GM19043 (cell line): ENCODE results near the gene NKX6-2.

Experiments used
- ATAC-seq: cut with Tn5 transposase; IDR thresholded peaks from one replicate; pipeline ENCODE4 v1.9.1; 2021; ENCODE audit warnings: low read depth; ENCODE audit not compliant: unreplicated experiment

Gene NKX6-2

DNA sequence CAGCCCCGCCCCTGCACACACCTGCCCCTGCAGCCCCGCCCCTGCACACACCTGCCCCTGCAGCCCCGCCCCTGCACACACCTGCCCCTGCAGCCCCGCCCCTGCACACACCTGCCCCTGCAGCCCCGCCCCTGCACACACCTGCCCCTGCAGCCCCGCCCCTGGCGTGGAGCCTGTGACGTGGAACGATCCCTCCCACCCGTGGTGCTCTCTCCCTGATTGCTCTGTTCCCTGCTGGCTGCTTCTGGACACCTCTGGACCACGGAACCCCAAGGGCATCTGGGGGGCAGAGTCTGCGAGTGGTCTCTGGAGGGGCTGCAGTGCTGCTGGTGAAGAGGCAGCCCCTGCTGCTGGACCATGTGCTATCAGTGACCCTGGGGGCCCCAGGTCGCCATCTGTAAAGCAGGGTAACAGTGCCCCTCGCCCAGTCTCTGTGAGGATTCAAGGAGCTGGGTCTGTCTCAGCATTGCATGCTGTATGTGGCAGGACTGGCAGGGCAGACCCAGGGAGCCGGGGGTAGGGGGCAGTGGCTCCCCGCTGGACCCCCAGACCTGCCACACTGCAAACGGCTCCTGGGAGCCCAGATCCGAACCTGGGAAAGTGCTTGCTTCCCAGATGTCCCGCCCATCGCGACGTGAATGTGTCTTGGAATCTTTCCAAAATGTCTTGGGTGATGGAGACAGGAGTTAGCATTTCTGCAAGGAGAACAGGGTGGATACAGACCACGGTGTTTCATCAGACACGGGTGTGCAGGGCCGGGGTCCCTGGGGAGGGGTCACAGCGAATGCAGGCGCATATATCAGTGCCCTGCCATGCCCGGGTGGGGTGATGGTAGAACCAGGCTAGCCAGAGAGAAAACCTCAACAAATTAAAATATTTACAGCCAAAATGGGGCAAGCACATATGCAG, 27.9 kb upstream of the NKX6-2 start:
- ATAC-seq: no peak

DNA sequence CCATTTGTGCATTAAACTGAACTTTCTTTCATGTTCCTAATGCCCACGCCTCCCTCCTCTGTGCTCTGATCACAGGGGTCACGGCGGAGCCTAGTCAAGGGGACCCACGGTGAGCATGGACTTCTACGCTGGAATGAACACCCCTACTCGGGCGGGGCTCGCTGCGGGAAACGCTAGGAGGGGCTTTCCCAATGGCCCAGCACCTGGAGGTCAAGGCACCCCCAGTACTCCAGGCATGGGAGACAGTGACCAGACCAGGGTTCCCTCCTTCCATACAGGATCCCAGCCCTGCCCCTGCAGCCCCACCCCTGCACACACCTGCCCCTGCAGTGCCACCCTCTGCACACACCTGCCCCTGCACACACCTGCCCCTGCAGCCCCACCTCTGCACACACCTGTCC, 27.1 kb upstream of the NKX6-2 start:
- no peak for ATAC-seq

DNA sequence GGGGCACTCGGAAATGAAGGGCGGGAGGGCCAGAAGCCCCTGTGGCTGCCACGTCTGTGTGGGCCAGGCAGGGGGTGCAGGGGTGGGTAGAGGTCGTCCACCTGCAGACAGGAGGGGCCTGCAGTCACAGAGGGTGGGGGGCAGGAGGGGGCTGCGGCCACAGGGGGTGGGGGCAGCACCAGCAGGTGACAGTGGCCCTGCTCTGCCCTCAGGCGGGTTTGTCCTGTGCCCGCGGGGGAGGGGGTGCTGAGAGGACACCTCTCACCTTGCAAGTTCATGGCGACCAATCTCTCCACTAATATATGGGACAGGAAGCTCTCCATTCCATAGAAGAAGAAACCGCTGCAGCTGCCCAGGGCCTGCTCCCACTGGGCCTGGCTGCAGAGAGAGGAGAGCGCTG, 26.6 kb upstream of the NKX6-2 start:
- ATAC-seq: no peak

DNA sequence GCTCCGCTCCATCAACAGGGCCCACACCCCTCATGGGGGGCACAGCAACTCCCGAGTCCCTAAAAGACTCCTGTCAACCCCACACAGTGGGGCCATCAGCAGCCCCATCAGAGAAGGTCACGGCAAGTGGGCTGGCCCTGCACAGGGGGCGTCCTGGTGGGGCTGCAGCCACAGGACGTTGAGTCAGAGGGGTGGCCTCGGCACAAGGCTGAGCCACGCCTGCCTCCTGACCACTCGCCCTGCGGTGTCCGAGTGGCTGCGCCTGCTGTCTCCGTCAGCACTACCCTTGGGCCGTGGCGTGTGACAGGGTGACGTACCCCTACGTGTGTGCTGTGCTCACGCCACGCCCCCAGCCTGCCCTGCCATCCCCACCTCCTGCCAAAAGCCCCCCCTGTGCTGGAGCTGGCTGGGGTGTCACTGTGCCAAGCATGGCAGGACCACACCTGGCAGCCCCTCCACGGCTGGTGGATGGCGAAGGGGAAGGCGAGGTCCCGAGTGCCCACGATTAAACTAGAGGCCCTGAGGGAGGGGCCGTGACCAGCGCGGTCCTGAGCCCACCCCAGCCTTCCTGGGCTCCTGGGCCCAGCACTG, 26.0 kb upstream of the NKX6-2 start:
- no peak for ATAC-seq

DNA sequence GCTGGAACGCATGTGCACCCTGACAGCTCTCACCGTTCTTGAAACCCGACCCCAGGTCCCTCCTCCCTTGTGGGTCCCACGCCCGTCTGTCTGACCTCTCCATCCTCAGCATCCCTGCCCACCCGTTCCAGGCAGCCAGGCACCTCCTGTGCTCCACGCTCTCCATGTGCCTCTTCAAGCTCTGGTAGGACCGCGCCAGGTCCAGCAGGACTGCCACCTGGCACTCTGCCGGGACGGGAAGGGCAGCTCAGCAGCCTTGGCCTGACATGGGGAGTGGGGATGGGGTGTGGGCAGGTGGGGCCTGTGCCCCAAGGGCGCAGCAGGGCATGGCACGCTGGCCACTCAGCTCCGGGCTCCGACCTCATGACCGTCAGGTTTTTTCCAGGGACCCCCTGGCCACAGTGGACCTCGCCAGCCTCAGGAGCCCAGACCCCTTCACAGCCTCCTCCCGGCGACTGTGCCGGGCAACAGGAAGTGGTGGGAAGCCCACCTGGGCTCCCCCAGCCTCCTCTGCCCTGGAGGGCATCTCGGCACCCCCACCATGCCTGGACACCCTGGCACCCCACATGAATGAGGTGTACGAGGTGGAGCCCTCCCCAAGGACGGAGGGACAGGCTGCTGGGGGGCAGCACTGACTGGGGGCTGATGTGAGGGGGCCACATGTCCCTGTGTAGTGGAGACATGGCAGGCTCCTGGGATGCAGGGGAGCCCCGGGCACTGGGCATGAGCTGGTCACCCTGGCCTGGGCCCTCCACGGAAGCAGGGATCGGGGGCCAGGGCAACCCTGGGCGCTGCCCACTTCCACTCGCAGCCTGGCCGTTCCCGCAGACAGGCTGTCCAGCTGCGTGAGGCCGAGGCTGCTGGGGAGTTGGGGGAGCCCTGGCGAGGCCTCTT, 25.1 kb upstream of the NKX6-2 start:
- ATAC-seq: no peak

DNA sequence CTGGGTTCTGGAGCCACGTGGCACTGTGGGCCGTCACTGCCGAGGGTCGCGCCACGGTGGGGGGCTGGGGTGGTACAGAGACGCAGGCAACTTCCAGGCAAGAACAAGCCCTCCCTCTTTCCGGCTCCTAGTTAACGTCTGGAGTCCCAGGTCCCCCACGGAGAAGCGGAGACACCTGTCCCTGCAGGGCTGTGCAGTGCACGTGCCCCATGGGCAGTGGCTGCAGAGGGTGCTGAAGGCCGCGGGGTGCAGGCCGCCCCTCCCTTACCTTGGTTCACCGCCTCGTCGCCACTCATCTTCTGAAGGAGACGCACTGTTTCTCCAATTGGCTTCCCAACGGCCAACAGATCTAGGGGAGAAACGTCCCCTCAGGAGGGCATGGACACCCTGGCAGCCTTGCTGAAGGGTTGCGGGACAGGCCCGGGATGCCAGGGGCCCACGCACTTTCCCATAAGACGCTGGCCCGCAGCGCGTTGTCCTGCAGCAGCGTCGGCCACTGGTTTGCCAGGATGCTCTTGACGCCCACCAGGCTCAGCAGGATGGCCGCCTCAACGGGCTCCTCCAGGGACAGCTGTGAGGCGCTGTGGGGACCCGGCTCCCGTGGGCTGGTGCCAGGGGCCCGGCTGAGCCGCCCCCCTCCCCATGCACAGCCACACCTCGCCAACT, 24.3 kb upstream of the NKX6-2 start:
- no peak for ATAC-seq

DNA sequence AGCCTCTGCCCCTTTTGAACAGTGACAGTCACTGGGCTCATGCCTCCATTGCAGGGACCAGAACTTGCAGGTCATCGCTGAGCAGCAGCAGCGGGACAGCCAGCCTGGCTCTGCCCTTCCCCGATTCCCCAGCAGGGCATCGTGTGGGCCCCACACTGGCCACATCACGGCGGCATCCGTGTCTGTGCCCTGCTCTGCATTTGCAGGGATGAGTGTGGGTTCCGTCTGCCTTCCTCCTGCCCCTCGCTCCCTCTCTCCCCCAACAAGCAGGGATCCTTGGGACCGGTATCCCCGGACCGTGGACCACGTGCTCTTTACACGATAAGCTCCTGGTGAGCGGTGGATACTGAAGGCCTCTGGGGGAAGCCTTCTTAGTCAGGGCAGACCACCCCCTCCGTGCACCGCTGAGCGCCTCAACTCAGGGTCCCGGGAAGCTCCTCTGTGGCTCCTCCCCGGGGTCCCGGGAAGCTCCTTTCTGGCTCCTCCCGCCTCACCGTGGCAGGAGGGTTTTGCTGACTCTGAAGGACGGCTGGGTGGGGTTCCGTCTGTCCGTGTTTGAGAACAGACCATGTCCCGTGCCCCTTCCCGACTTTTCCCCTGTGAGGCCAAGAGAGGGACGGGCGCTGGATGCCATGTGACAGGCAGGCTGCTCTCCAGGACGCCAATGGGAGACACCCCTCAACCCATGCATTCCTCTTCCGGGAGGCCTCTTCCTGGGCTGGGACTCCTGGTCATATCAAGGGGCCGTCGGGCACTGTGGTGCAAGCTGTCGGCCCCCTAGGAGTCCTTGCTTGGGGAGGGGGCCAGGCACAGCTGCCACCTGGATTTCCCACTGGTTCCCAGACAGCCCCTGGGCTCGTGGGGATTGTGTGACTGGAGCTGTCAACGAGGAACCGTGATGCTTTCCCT, 23.5 kb upstream of the NKX6-2 start:
- no peak for ATAC-seq

DNA sequence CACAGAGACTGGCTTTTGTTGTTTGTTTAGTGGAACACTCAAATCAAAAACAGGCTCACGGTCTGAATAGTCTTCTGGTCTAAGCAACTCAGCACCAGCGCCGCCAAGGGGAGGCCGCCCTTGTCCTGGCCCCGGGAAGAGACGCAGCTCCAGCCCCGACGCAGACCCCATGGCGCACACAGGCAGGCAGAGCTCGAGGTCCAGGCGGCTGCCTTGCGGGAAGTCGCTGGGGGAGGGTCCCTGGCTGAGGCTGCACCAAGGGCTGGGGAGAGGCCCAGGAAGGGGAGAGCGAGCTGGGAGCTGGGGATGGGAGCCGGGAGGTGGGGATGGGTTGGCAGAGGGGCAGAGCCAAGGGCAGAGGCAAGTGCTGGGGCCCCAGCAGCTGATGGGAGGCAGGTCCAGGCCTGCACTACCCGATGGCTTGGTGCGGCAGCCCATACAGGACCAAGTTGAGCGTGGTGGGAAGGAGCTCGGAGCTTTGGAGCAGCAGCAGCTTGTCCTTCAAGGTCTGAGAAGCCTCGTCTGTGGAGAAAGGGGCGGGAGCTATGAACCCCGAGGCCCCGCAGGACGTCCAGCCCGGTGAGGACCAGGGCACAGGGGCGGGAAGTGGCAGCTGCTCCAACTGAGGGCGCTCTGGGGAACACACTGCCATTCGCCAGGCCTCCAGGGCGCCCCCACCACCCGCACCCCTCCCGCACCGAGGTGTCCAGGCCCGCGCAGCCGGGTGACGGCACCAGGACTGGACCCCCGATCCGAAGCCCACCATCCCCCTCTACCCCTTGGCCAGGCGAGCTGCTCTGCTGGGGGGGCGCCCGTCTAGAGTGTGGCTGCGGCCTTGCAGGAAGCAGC, 22.7 kb upstream of the NKX6-2 start:
- no peak for ATAC-seq

DNA sequence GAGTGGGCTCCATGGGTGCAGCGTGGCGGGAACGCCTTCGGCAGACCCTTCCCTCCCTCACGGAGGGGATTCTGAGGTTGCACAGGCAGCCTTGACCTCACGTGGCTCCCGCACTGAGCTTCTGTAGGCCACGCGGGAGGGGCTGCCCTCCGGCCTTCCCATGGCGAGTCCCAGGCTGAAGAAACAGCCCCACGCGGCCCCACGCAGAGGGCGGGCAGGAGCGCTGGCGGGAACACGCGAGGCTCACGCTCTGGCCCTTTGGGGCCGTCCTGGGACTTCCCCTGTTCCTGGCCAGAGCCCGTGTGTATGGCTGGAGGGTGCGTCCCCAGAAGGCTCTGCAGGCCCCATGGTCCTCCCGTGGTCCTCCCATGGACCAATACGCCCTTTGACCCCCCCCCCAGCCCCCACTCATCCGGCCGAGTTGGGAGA, 21.7 kb upstream of the NKX6-2 start:
- ATAC-seq: no peak

DNA sequence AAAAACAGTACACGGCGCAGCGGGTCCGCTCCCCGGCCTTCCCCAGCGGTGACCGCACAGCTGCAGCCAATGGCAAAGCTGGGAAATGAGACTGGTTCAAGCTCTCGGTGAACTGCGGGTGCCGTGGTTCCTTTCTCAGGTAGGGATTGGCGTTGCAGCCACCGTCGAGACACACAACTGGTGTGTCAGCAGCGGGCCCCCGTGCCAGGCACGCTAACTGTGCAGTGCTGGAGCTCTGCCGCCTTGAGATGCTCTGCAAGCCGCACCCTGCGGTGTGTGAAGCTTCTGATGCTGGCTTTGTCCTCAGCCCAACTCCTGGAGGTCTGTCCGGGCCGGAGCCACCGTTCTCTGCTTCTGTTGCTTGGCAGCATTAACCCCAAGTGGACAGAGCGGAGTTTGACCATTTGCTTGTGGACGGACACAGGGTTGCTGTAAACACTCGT, 20.6 kb upstream of the NKX6-2 start:
- no peak for ATAC-seq

DNA sequence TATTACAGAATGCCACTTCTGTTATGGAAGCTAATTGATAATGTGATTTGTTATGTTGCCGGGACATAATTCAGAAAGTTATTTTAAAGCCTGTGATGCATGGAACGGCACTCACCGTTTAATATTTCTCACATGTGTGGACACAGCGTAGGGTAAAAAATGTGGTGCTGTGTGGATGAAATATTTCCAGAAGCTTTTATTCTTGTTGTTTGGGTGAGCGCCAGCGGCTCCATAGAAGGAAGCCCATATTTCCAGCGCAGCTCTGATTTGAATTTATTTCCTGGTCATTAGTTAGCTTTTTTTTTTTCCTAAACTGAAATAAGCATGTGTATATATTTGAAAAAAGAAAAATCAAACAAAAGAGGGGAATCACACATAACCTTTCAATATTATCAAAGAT, 20.2 kb upstream of the NKX6-2 start:
- ATAC-seq: no peak

DNA sequence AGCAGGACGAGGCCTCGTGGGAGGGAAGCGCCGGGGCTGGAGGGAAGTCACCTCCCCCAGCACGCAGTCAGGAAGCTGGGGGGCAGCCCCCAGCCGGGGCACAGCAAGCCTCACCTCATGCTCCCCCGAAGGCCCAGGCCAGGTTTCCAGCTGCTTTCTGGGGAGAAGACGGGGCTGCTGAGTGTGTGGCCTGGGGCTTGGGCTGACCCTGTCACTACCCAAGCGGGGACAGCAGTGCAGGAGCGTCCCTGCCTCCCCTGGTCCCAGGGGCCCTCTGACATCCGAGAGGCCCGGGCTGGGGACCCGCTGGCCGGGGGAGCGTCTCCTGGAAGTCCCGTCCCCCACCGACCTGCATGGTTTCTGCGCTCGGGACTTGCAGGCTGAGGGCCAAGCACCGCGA, 19.7 kb upstream of the NKX6-2 start:
- no peak for ATAC-seq

DNA sequence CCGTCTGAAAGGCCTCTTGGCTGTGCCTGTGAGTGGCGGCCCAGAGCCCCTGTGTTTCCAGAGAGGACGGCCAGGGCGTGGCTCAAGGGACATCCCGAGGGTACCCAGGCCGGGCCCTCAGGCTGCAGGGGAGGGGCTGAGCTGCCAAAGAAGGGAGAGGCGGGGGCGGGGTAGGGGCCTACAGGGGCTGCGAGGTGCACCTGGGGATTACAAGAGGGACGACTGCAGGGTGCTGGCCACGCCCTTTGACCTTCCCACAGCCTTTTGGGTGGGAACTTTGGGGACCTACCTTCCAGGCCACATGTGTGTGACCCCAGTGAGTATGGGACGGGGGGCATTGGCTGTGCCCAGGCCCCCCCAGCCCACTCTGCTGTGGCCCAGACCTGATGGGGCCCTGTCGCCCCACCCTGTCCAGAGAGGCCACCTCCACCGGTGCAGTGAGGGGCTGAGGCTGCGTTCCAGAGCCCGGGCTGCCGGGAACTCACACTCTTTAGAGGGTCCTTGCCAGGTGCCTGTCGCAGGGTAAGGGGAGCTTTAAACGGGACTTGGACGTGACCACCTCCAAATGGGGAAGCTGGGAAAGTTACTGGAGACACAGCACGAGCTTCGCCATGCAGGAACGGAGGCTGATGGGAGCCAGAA, 19.0 kb upstream of the NKX6-2 start:
- ATAC-seq: no peak

DNA sequence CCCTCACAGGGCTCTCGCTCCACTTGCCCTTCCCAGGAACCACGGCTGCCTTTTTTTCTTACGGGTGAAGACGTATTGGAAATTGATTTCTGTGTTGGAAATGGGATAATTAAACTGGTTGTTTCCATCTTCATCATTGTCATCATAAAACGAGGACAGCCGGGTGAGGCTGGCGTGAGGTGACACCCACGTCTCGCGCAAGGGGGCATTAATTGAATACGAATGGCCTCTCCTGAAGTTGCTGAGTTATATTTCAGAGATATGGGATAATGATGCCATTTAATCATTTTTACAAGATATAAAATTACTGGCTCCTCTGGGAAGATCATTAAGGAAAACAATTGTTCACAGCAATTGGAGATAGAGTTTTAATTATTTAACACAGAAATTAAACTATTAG, 18.3 kb upstream of the NKX6-2 start:
- no peak for ATAC-seq

DNA sequence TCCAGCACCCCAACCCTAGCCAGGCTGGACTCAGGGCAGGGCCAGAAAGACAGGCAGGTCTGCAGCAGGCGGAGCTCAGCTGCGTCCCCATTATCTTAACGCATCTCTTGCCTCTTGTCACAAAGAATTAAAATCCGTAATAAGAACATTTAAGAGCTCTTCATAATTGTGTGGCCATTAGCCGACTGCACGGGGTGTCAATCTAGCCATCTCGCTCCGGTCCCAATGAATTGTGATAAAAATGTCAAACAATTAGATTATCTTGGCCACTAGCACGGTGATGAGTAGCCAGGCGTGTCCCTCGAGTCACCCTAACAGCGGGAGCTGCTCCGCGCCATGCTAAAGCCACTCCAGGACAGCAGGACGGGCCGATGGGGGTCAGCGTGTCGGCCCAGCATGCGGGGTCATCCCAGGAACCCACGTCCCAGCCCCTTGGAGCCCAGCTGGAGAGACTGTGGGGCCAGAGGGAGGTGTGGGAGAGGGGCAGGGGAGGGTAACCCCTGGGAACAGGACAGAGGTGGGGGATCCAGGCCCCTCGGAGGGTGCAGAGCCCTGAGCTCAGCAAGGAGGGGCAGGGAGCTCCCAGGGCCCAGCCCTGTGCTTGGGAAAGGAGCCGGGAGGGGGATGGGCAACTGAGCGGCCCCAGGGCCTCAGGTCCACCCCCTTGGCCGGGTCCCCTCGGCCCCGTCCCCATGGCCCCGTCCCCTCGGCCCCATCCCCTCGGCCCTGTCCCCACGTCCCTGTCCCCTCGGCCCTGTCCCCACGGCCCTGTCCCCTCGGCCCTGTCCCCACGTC, 17.7 kb upstream of the NKX6-2 start:
- no peak for ATAC-seq

DNA sequence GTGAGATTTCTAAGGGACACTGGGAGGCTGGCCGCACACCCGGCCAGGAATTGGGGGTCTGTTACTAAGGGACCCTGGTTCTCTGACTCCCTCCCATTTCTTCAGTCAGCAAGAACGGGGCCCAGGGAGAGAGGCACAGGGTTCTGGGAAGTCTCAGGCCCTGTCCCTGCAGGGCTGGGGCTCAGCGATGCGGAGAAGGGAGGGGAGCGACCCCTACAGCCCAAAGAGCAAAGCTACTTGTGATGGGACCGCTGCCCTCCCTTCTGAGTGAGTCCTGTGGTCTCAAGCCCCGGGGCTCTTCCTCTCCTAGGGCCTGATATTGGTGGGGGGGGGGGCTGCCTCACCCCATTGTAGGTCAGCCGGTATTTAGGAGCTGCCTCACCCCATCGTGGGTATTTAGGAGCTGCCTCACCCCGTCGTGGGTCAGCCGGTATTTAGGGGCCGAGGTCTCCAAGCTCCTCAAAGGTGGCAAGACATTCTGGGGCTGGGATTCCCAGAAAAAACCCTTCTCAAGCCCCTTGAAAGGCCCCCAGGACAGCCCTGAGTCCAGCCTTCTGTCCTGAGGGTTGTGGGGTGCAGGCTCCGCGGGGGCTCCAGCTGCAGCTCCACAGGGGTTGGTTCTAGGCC, 16.9 kb upstream of the NKX6-2 start:
- no peak for ATAC-seq

DNA sequence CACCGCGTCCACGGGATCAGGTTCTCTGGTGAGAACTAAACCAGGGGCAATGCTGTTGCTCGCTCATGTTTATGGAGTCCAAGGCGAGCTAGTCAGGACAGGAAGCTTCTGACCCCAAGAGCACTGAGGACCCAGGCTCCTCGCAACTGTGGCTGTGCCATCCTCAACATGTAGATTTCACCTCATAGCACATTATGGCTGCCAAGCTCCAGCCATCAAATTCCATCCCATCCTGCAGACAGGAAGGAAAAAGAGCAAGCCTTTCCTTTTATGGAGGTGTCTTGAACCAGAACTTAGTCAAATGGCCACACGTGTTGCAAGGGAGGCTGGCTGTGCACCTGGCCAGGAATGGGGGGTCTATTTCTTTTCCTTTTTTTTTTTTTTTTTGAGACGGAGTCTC, 16.1 kb upstream of the NKX6-2 start:
- no peak for ATAC-seq
